Small intestine (tissue), 7 donors: ENCODE measurements around the gene DOLPP1. TPM values are rescaled to one million over a fixed set of nuclear protein-coding genes. Genes with fewer than 3 reads are reported as not detected.
A peak's percentile ranks its signal among the peaks of the same experiment; 100 is the strongest.

Experiments used
- DNase-seq, 2 donors: peaks; one replicate each; pipeline versions ENCODE4 v3.0.0 to v3.0.0-alpha.2; 2013
- FAIRE-seq: peaks from 2 replicates; lab custom pipeline; 2012; peaks lifted over from hg19 to GRCh38; lab: Jason Lieb, UNC
- H3K27ac ChIP-seq, 3 donors: one replicate each; pipeline ENCODE4 v1.5.1; 2013; ENCODE audit warnings: low read length in 2 of 3, mild to moderate bottlenecking in 2 of 3, control low read depth in 1 of 3, inconsistent platforms in 1 of 3, low read depth in 1 of 3, moderate library complexity in 1 of 3
- H3K27me3 ChIP-seq, 3 donors: one replicate each; pipeline ENCODE4 v1.6.1; 2013; ENCODE audit warnings: low read length in 3 of 3, inconsistent platforms in 1 of 3; ENCODE audit not compliant: control insufficient read depth in 3 of 3, insufficient read depth in 3 of 3
- H3K36me3 ChIP-seq, 3 donors: one replicate each; pipeline ENCODE4 v1.6.1; 2013; ENCODE audit warnings: low read length in 3 of 3, inconsistent platforms in 1 of 3, low read depth in 1 of 3, mild to moderate bottlenecking in 1 of 3, moderate library complexity in 1 of 3; ENCODE audit not compliant: control insufficient read depth in 3 of 3, insufficient read depth in 2 of 3
- H3K4me1 ChIP-seq, 3 donors: one replicate each; pipeline ENCODE4 v1.6.1; 2013; ENCODE audit warnings: low read length in 2 of 3, inconsistent platforms in 1 of 3, low read depth in 1 of 3, mild to moderate bottlenecking in 1 of 3, moderate library complexity in 1 of 3; ENCODE audit not compliant: control insufficient read depth in 3 of 3, insufficient read depth in 2 of 3
- H3K4me3 ChIP-seq, 3 donors: one replicate each; pipeline ENCODE4 v1.5.1; 2013; ENCODE audit warnings: low read length in 3 of 3, control low read depth in 1 of 3, inconsistent platforms in 1 of 3, low read depth in 1 of 3, mild to moderate bottlenecking in 1 of 3, moderate library complexity in 1 of 3
- H3K9me3 ChIP-seq, 2 donors: one replicate each; pipeline ENCODE4 v1.6.1; 2013; ENCODE audit warnings: low read depth in 1 of 2, low read length in 1 of 2; ENCODE audit not compliant: control insufficient read depth in 2 of 2, insufficient read depth in 1 of 2
- WGBS, 3 donors: extraction: QIAGEN DNeasy Blood & Tissue Kit; methylation state at CpG; one replicate each; pipeline ENCODE4 v1.1.7; 2013; 5-methylcytosine and 5-hydroxymethylcytosine counted together
- polyA plus RNA-seq, 4 donors: library from polyadenylated mRNA; stranded (reverse) in 3 of 4; unstranded in 1 of 4; fragments of 200-250 nt in 3 of 4; fragments of 120-200 nt in 1 of 4; gene quantifications; one replicate each; pipeline versions ENCODE4 v1.2.1 to v1.2.3, GENCODE V29; 2013
- donor health status: healthy with polysubstance abuse.
- donor health status: control.
- donor health status: control.
- donor health status: Bipolar disorder and iron deficiency.
- donor health status: healthy.

DOLPP1 gene
- polyA plus RNA-seq, 4 donors, result 27.4 to 34.9 (median 28.5) TPM

DNA sequence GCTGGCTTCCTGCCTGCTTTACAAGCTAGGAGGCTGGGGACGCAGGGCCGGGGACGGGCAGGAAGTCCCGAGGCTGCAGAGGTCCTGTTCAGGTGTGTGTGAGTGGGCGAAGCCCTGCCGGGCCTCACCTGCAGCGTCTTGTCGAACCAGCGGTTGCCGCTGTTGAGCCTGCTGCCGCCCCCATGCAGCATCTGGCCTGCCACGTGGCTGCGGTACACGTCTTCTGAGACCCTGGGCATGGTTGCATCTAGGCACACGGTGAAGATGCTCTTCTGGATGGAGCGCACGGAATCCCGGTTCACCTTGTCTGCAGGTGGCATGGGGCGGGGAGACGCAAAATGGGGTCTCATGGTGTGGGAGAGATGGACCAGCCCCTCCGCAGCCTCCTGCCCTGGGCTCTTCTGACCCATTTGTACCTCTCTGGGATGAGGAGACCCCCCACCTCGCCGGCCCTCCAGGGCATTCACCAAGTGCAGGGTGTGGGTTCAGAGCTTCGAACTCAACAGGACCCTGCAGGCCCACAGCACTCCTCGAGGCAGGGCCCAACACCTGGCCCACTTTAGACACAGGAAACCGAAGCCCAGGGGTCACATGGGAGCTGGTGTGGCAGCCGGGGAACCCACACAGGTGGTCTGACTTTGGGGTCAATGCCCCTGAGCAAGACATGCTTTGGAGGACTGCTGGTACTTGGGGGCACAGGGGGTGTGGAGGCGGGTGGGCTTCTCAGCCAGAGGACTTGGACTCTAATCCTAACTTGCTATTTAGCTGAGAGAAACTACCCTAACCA lies 19.7 kb downstream of the DOLPP1 start:
- H3K27ac ChIP-seq, result no peak overlapping the region
- DNase-seq (no peak), FAIRE-seq (no peak)
- no peak overlapping the region for H3K4me3 ChIP-seq
- no peaks in the 10 kb centered on the region for H3K9me3 ChIP-seq
- H3K4me1 ChIP-seq, result no peaks in the 10 kb centered on the region
- 72 to 83% (median 82%) methylated on average over 26 to 28 of the region's 28 CpGs for WGBS, 3 donors
- peaks cover 4 to 78% (median 7%) of the 10 kb centered on the region in 3 donors for H3K36me3 ChIP-seq
- H3K27me3 ChIP-seq, result no peaks in the 10 kb centered on the region

DNA sequence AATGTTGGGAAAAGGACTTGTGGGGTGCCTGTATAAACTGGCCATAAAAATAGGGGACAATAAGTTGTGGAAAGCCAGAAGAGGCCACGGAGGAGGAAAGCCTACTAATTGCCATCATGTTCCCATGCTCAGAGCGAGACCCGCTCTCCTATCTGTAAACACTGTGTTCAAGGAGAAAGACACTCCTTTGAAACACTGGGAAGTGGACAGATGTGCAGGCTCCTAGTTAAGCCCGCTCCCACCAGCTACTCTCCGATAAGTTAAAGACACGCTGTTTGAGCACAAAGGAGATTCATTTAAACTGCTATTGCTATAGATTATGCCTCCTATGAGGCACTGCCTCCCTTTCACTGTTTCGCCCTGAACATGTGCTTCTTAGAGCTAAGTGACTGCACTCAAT lies 20.4 kb downstream of the DOLPP1 start:
- H3K27ac ChIP-seq, result no peak overlapping the region
- H3K9me3 ChIP-seq, result no peaks in the 10 kb centered on the region
- no peak overlapping the region for H3K4me3 ChIP-seq
- H3K36me3 ChIP-seq, result peaks cover 4 to 78% (median 6%) of the 10 kb centered on the region in 3 donors
- WGBS, 3 donors, result 85 to 96% (median 92%) methylated on average over 7 of the region's 7 CpGs
- H3K4me1 ChIP-seq, result no peaks in the 10 kb centered on the region
- DNase-seq, result no peak
- no peak for FAIRE-seq
- H3K27me3 ChIP-seq, result no peaks in the 10 kb centered on the region

- 81 to 91% (median 87%) methylated on average over 13 of the region's 13 CpGs for WGBS, 3 donors
- DNase-seq, result no peak
- Histone ChIP-seq H3K36me3 (peaks cover 4 to 79% (median 4%) of the 10 kb centered on the region in 3 donors), H3K27ac (no peak overlapping the region), H3K4me3 (no peak overlapping the region), H3K9me3 (no peaks in the 10 kb centered on the region), H3K27me3 (no peaks in the 10 kb centered on the region), H3K4me1 (peaks cover 0 to 5% (median 0%) of the 10 kb centered on the region in 3 donors)
- no peak for FAIRE-seq
These were observed 21.2 kb downstream of the DOLPP1 start for GRCh38 chr9:129102095-129102525.

DNA sequence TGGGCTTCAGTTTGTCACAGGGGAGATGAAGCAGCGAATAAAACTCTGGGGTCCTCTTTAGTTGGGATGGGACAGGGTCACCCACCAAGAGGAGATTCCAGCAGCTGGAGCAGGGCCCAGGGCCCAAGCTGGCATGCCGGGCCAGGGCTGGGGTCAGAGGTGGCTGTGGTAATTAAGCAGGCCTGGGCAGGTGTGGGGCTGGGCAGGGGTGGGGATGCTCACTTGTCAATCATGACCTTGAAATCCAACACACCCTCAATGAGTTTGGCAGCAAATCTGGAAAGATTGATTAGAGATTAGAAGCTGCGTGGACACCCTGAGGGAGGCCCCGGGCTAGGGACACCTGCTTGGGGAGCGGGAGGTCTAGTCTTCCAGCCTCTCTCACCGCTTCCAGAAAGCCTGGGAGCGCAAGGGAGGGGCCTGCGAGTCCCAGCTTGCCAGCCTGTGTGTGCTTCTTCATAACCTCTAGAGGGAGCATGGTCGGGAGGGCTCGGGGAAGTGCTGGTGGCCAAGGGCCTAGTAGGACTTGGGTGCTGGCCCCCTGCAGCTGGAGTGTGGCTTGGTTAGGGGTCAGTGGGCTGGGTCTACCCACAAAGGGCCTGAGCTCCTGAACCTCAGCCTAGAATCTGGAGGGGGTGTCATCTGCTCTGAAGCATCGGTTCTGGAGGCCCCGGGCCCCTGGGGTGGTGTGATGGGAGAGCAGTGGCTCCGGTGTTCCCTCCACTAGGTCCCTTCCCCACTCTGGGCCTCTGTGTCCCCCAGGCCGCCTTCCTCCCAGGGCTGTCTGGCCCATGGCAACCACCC lies 22.1 kb downstream of the DOLPP1 start:
- Histone ChIP-seq H3K9me3 (no peaks in the 10 kb centered on the region), H3K27ac (no peak overlapping the region), H3K27me3 (no peaks in the 10 kb centered on the region), H3K4me1 (peaks cover 0 to 5% (median 0%) of the 10 kb centered on the region in 3 donors), H3K36me3 (peaks cover 2 to 80% (median 3%) of the 10 kb centered on the region in 3 donors), H3K4me3 (no peak overlapping the region)
- DNase-seq (peak; percentile 56 to 72), FAIRE-seq (no peak)
- 39 to 56% (median 45%) methylated on average over 14 of the region's 14 CpGs for WGBS, 3 donors

DNA sequence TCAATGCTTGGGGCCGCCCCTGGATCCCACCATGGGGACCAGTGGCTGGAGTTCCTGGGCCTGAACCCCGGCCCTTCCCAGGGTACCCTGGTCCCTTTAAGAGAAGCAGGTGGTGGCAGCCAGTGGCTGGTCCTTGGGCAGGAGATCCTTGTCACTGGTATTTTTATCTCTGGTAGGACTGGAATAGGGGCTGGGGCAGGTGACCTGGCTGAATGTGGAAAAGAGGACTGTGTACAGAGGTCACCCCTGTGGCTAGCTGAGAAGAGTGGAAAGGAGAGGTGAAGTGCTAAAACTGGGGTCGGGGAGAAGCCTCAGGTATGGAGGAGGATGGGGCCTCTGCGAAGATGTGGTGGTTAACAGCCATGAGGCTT lies 22.7 kb downstream of the DOLPP1 start:
- Histone ChIP-seq H3K27ac (no peak overlapping the region), H3K9me3 (no peaks in the 10 kb centered on the region), H3K4me1 (peaks cover 0 to 9% (median 0%) of the 10 kb centered on the region in 3 donors), H3K4me3 (no peak overlapping the region), H3K36me3 (peaks cover 2 to 80% (median 2%) of the 10 kb centered on the region in 3 donors), H3K27me3 (no peaks in the 10 kb centered on the region)
- FAIRE-seq, result no peak
- 64 to 87% (median 82%) methylated on average over 4 of the region's 4 CpGs for WGBS, 3 donors
- no peak for DNase-seq

DNA sequence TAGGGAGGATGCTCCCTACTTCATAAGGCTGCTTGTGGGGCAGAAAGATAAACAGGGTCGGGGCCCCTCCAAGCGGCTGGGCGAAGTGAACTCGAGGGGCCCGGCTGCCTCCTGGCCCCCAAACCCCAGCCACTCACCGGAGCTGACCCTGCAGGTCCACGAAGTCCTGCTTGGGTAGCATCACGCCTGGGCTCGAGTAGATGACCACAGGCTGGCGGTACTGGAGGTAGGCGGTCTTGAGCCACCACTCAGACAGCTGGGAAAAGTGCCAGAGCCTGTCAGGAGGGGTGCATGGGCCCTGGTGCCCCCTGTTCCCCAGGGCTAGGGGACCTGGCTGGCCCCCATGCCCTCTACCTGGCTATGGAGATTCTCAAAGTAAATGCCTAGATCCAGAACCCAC lies 23.1 kb downstream of the DOLPP1 start:
- no peak overlapping the region for H3K4me3 ChIP-seq
- DNase-seq, result no peak
- H3K27ac ChIP-seq, result no peak overlapping the region
- no peaks in the 10 kb centered on the region for H3K27me3 ChIP-seq
- no peak for FAIRE-seq
- H3K36me3 ChIP-seq, result peaks cover 2 to 82% (median 2%) of the 10 kb centered on the region in 3 donors
- peaks cover 0 to 14% (median 0%) of the 10 kb centered on the region in 3 donors for H3K4me1 ChIP-seq
- 78 to 91% (median 89%) methylated on average over 11 of the region's 11 CpGs for WGBS, 3 donors
- no peaks in the 10 kb centered on the region for H3K9me3 ChIP-seq

GRCh38 chr9:129105857-129106694 lies 25.2 kb downstream of the DOLPP1 start:
- FAIRE-seq (no peak), DNase-seq (no peak)
- H3K27me3 ChIP-seq, result no peaks in the 10 kb centered on the region
- H3K4me1 ChIP-seq, result peaks cover 0 to 23% (median 0%) of the 10 kb centered on the region in 3 donors
- 80 to 89% (median 84%) methylated on average over 13 to 17 of the region's 17 CpGs for WGBS, 3 donors
- H3K9me3 ChIP-seq, result no peaks in the 10 kb centered on the region
- no peak overlapping the region for H3K4me3 ChIP-seq
- peaks cover 0 to 68% (median 2%) of the 10 kb centered on the region in 3 donors for H3K36me3 ChIP-seq
- H3K27ac ChIP-seq, result no peak overlapping the region

DNA sequence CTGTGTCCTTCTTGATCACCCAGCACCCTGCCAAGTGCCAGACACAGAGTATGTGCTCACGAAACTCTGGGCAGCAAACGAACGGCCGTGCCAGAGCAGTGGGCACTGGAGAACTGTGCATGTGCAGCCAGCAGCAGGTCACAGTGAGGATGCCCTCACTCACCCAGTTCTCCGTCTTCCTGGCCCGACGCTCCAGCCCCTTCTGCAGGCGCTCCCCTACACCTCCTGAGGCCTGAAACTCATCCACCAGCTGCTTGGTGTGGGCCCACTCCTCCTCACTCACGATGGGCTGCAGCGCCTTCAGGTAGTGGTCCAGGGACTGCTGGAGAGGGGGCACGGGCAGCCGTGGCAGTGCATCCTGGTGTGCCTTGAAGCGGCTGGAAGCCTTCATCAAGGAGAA lies 26.7 kb downstream of the DOLPP1 start:
- Histone ChIP-seq H3K27ac (no peak overlapping the region), H3K9me3 (no peaks in the 10 kb centered on the region), H3K4me1 (peaks cover 0 to 24% (median 0%) of the 10 kb centered on the region in 3 donors), H3K36me3 (peaks cover 0 to 53% (median 0%) of the 10 kb centered on the region in 3 donors), H3K27me3 (no peaks in the 10 kb centered on the region), H3K4me3 (no peak overlapping the region)
- 90 to 94% (median 93%) methylated on average over 13 of the region's 13 CpGs for WGBS, 3 donors
- no peak for FAIRE-seq
- no peak for DNase-seq
